ENCODE data around the gene WDR64.

Gene WDR64

DNA sequence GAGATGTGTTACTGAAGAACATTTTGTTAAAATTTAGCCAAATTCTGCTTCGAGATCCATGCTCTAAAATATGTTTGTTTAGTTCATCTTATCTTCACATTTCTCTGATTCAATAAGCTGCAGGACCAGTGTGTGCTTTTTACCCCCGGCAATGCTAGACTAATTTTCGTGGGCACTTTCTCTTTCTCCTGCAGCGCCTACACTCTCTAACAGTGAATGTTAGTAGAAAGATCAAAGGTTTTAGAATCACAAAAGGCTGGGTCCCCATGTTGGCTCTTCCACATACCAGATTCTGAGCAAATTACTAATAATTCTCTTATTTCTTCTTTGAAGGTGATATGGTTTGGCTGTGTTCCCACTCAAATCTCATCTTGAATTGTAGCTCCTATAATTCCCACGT is 20.4 kb upstream of the WDR64 start:
- no peak for DNase-seq (ENCODE audit: low spot score)

DNA sequence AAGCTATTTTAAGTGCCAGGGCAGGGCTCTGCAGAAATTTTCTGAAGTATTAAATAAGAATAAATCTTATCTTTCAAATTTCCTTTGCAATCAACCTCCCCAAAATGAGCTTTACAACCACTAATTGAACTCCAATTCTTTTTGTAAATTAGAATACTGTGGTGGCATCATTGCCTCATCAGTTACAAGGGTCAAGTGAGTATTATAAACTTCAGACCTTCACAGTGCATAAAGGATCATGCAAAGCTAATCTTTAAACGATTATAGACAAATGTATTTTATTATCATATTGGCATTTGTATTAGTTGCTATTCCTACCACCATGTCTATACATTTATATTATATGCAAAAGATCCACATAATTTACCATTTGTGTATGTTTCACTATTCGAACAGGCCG is 19.1 kb upstream of the WDR64 start:
- DNase-seq (ENCODE audit: low spot score): no peak

DNA sequence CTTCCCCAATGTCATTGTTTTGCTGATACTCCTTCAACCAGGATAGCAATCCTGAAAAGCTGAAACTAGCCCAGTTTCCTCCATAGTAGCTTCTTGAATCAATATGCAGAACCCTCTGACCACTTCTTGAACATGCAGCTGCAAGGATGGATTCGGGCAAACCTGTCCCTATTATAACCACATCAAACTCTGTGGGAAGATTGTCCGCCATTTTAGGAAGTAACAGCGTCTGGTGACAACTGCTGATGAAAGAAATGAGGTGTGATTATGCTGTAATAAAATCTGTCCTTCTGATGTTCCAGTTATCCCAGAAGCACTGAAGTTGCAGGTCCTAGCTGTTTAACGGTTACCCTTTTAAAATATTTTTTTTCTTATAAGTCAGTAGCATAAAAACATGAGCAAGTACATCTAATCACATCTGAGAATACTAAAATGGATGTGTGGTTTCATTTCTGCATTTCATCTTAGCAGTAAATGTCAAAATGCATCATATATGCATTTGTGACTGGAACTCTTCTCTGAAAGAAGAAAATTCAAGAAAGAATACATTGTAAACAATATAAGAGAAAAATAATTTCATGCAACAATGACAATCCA is 16.4 kb upstream of the WDR64 start:
- no peak for DNase-seq (ENCODE audit: low spot score)

DNA sequence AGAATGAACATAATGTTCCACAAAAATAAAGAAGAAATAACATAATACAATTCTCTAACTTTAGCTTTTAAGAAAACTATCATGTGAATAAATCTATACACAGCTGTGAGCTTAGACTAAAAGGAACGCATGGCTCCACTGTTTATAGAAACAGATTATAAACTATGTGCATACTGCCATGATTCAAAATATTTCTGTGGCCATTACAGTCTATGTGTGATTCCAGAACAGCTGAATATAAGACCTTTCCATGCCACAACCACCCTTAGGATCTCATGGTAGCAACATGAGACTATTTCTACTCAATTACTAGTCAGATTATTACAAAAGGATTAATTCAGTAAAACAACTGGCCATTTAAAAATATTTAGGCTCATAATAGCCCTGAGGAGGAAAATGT is 15.8 kb upstream of the WDR64 start:
- DNase-seq (ENCODE audit: low spot score): no peak

DNA sequence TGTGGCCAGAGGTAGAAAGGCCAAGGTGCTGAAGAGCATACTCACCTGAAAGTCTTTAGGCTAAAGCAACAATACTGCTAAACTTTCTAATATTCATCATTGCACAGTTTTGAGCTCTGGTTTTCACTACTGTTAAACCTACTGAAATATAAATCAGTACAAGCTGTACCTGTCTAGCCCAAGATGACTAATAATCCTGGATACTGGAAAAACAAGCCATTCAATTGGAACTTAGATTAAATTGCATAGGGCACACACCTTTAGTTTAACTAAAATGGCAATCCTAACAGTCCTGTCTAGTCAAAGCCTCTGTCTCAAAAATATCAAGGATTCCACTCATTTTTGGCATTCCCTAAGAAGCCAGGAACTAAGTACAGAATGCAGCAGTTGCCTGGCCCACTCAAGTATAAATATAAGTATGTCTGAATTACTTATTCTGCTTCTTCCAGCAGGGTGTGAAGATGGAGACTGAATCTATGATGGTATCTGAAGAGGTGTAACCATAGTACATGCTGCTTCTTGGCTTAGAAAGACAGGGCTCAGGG is 15.0 kb upstream of the WDR64 start:
- no peak for DNase-seq (ENCODE audit: low spot score)

DNA sequence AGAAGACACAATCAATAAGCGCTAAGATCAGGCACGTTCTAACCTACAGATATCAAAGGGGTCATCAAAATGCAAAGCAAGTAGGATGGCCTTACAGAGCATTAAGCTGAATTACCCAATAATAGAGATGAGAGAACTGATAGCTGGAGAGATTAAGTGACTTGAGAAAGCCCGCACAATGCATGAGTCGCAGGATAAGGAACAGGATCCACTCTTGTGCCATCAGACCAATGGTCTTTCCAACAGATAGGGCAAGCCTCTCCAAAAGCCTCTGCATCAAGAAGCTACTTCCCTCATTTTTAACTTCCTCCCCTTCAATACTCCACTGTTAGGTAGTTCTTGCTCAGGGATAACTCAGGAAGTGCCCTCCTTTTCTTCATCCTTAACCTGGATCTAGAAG is 14.5 kb upstream of the WDR64 start:
- no peak for DNase-seq (ENCODE audit: low spot score)

DNA sequence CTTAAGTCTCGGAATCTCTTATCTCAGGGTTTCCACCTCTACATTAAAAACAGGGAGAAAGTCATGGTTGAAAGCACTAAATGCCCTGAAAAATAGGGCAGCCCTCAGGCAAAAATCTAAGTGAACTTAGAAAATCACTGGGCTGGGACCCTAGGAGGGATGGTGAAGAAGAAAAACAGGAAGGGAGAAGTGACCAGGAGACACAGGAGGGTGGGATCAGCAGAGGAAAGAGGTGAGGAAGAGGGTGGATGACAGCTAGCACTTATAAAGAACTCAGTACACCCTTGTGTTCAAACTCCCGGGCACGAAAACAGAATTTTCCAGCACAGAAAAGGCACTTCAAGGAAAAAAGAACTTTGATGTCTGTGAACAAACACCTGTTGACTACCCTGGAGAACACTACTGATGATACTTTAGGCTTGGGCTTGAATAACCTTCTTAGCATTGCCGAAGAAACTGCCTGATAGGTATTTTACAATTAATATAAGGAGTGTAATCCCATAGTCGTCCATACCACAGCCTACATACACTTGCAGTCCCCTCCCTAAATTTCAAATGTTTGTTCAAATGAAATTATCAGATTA is 13.9 kb upstream of the WDR64 start:
- DNase-seq (ENCODE audit: low spot score): no peak

DNA sequence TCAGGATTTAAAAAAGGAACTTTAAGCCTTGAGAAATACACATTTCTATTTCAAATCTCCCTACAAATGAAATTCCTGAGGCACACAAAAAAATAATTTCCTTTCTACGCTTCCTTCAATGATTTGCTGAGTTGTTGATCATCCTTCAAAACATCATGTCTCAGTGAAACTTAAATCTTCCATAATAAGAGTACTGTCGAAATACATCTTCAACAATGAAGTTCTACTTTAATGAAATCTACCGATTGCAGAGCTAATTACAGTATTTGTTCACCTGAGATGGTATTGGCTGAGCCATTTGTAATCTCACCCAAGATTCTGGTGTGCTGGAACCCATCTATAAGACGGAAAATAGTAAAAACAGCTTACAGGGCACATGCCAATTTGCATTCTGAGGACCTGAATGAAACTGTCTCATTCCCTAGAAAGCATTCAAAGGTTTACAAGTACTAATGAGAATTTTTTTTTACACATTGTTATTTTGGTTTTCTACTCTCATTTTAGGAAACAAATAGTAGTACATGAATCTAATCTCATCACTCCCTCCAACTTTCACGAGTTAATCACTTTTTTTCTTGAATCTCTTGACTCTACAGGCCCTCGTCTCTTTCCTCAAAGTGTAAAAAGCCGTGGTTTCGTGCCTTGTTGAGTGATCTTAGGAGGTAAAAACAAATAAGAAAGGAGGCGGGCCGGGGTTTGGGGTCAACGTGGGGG is 13.0 kb upstream of the WDR64 start:
- DNase-seq (ENCODE audit: low spot score): no peak

DNA sequence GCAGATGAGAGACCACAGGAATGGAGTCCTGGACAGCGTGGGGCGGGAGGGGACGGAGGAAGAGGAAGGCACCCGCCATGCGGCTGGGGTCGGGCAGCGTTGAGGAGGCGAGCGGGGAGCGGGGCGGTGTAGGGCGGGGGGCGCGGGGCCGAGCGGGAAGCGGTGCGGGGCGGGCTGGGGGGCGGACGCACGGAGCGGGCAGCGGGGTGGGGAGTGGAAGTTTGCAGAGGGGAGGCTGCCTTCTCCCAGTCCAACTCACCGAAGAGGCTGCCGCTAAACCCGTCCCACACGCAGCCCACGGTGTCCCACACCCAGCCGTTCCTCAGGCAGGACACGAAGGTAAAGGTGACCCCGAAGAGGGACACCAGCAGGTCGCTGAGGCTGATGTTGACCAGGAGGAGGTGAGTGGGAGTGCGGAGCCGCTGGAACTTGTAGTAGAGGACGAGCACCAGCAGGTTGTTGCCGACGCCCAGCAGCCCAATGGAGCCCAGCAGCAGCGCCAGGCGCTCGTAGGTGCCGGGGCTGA is 12.4 kb upstream of the WDR64 start:
- DNase-seq (ENCODE audit: low spot score): peak; percentile 75

DNA sequence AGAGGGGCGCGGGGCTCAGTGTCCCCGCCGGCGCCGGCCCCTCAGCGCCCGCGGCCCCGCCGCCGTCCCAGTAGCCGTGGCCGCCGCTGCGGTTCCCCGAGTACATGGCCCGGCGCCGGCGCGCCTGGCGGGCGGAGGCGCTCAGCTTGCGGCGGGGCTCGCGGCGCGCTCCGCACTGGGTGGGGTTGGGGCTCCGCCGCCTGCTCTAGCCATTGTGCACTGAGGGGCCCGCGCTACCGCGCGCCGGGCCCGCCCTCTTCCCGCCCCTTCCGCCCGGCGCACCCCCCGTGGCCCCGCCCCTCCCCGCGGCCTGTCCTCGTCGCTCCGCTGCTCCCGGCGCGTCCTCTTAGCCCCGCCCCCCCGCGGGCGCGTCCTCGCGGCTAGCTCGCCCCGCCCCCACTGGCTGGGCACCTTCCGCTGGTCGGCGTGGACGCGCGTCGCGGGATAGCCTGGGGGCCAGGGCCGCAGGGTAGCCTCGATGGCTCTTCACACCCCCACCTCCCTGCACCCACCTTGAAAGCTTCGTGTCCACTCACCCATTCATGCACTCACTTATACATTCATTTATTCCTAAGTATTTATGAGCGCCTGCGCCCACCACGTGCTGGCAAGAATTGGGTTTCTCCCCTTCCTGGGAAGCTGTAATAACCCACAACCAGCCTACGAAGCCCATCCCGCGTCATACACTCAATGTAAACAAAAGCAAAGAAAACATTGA is 11.8 kb upstream of the WDR64 start, which contains the start of the genes CHML and OPN3:
TSS of gene CHML (minus strand) at position 221 of the 718 bp plus-strand sequence. CDS start 4,603 bp downstream, outside the sequence.
TSS of gene OPN3 (minus strand) at position 221 of the 718 bp plus-strand sequence. CDS start at position 106, 115 bp downstream.
- peak; percentile 100 for DNase-seq (ENCODE audit: low spot score)

DNA sequence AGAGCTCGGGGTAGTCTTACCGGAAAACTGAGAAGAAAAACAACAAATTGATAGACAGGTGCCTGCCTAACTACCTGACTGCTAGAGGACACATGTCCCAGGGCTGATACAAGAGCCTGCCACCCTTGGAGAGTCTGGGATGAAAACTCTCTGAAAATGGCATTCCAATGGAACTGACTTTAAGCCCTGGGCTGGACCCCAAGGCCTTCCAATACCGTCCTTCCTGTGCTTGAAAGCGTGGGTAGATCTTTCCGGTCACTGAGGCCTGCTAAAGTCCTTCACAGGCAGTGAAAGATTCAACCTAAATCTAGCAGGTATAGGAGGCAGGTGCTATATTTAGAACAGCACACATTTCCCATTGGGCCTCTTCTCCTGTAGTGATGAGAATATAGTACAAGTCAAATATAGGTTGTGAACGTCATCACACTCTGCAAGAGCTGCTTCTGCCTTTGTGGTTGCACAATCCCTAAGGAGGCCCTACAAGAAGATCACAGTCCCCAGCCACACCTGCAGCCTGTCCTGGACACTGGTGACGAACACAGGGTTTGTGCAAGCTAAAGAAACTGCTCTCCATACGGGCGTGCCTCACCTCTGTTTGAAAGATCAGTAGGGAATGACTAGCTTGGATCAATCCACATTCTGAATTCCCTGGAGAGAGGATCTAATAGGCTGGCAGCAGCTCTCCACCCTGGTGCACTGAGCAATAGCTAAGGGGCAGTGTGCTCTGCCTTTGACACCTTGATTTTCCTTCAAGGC is 11.0 kb upstream of the WDR64 start:
- no peak for DNase-seq (ENCODE audit: low spot score)

DNA sequence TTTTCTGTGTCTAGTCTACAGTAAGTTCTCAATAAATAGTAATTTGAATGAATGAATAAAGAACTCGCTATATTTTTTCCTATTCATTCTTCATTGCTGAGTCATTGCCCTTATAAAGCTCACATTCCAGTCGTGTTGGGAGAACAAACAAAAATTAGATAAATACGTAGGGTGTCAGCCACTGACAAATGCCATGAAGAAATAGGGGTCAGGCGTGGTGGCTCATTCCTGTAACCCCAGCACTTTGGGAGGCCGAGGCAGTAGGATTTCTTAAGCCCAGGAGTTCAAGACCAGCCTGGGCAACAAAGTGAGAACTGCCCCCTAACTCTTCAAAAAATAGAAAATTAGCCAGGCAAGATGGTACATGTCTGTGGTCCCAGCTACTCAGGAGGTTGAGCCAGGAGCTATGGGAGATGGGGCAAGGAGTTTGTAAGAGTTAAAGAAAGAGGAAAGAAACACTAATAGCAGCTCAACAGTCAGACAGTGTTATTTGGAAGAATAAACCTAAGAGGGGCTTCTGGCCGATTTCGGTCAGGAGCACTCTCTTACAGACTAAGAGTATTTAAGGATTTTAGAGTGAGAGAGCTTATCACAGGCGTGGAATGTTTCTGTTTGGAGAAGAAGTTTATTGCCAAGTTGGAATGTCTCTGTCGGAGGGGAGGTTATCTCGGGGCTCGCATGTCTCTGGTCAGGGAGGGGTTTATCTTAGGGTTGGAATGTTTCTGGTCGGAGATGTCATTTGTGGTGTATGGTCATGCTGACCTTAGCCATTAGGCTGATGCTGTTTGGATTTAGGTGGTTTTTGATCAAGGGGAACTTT is 10.1 kb upstream of the WDR64 start:
- no peak for DNase-seq (ENCODE audit: low spot score)

DNA sequence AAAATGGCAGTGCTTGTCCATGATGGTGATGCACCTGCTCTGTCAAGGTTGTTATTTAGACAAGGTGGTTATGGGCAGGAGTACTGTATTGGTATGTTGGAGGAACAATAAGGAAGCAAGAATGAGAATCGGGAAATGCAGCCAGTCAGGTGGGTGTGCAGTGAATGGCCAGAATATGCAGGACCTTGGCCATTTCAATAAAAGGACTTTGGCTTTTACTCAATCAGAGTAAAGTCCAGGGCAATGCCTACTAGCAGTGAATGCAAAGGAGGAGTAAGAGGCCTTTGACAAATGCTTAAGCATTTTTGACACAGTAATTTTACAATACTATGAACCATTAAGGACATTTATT is 9.5 kb upstream of the WDR64 start:
- DNase-seq (ENCODE audit: low spot score): no peak

DNA sequence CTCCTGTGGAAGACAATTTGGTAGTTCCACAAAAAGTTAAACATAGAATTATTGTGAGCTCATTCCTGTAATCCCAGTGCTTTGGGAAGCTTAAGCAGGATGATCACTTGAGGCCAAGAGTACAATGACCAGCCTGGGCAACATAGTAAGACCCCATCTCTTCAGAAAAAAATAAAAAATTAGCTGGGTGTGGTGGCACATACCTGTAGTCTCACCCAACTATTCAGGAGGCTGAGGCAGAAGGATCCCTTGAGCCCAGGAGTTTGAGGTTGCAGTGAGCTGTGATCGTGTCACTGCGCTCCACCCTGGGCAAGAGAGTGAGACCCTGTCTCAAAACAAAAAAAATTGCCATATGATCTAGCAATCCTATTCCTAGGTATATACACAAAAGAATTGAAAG is 7.8 kb upstream of the WDR64 start:
- DNase-seq (ENCODE audit: low spot score): no peak

DNA sequence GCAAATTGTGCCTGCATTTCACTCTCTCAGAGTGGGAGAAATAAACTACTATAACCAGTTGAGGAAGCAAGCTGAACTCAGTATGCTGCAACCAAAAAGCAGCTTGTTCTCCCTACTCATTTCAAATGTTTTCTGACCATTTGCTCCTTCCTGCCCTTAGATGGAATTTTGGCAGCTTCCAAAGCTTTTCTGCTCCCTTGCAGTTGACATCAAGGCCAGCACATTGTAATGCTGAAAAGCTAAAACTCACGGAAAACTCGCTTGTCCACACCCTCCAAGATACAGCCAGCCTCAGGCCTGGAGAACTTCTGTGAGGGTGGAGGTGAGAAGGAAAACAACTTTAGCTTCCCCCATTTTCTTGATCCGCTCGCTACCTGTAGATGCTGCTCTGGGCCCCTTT is 6.9 kb upstream of the WDR64 start:
- DNase-seq (ENCODE audit: low spot score): no peak

DNA sequence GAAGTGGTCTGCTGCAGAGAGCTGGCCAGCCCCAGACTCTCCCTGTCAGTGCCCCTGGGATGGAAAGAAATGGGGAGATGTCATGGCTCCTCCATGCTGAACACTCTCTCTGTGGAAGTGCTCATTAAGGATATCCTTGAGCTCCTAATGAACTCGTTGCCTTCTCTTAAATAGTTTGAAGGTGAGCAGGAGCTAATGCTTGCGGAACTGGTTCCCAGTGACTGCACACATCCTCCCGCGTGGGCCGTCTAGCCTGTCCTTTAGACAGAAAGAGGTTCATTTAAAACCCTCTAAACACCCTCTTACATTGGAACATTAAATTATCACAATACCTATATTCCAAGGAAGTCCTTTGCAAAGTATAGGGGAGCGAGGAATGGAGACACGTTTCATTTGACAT is 5.9 kb upstream of the WDR64 start:
- DNase-seq (ENCODE audit: low spot score): no peak

DNA sequence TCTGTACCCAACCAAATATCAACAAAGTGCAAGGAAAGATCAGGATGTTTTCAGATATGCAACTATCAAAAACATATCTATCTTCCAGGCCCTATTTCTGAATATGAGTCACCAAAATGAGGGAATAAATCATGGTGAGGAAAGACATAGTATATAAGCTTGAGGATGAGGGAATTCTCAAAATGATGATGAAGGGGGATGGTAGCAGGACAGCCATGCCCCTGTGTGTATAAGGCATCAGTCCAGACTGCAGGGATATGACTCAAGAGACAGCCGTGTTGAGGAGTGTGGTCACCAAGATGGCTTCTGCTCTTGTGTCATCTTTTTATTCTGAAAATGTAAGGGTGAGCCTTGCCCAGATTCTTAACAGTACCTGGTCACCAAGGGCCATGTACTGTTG is 4.4 kb upstream of the WDR64 start:
- DNase-seq (ENCODE audit: low spot score): no peak

DNA sequence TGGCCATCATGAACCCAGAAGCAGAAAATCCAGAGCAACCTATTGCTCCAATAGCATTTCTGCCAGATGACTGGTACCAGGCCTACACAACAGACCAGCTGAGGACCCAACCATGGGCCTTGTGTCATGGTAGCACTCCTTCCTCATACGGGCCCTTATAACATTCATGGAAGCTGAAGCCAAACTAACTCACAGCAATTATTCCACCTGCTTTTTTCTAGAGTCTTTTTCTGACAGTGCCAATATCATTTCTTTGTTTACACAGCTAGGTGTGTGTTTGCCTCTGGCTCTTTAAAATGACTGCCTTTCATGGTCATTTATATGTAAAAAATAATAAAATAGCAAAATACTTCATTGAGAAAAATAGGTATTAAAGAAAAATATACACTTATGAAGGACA is 3.9 kb upstream of the WDR64 start:
- DNase-seq (ENCODE audit: low spot score): no peak

DNA sequence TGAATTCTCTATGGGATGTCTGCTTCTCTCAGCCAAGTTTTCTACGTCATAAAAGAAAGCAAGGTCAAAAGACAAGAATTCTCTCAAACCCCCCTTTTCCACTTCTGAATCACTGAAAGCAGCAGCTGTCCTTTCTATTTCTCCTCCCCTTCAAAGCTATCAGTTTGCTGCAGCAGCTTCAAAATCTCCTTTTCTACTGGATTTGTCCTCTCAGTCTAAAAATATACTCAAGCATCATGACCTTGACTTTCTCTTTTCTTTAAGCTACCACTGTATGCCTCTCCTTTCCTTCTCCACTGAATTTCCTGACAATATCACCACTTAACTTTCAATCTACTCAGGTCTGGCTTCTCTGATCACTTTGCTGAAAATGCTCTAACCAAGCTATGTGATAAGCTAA is 1.9 kb downstream of the WDR64 start:
- DNase-seq (ENCODE audit: low spot score): no peak

DNA sequence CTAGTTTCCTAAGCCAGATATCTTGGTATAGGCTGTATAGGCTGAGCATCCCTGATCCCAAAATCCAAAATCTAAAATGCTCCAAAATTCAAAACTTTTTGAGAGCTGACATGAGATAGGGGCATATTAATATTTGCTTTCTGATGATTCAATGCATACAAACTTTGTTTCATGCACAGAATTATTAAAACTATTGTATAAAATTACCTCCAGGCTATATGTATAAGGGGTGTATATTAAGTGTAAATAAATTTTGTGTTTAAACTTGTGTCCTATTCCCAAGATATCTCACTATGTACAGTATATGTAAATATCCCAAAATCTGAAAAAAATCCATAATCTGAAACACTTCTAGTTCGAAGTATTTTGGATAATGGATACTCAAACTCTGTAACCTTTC is 2.6 kb downstream of the WDR64 start:
- DNase-seq (ENCODE audit: low spot score): no peak

Data from D341Med (cell line).